Stomach (tissue), 9 donors: ENCODE measurements around the gene TAF4. TPM values are rescaled to one million over a fixed set of nuclear protein-coding genes. Genes with fewer than 3 reads are reported as not detected.

ENCODE experiments used
- DNase-seq, 2 donors: peaks; one replicate each; pipeline versions ENCODE4 v3.0.0 to v3.0.0-alpha.2; 2013 to 2019
- H3K27ac ChIP-seq, 5 donors: fragments of 200-600 bp in 4 of 5; sonication (generic) in 4 of 5; one replicate each; pipeline ENCODE4 v1.5.1; 2013 to 2019; ENCODE audit warnings: mild to moderate bottlenecking in 1 of 5, moderate library complexity in 1 of 5
- H3K27me3 ChIP-seq, 3 donors: fragments of 200-600 bp; sonication (generic); one replicate each; pipeline ENCODE4 v1.5.1; 2017 to 2019; ENCODE audit warnings: mixed run types in 1 of 3
- H3K36me3 ChIP-seq, 4 donors: fragments of 200-600 bp; sonication (generic); 1 replicate in 3 of 4; 2 replicates in 1 of 4; pipeline ENCODE4 v1.5.1; 2016 to 2019
- H3K4me1 ChIP-seq, 4 donors: fragments of 200-600 bp; sonication (generic); one replicate each; pipeline ENCODE4 v1.5.1; 2016 to 2019
- H3K4me3 ChIP-seq, 4 donors: fragments of 200-600 bp; sonication (generic) in 3 of 4; one replicate each; pipeline ENCODE4 v1.5.1; 2016 to 2019; ENCODE audit warnings: mild to moderate bottlenecking in 1 of 4
- H3K9me3 ChIP-seq, 4 donors: fragments of 200-600 bp; sonication (generic); one replicate each; pipeline ENCODE4 v1.5.1; 2016 to 2019
- EP300 ChIP-seq: sonication (generic); formaldehyde crosslinking; IDR thresholded peaks from one replicate; pipeline ENCODE4 v1.6.1; 2017; ENCODE audit warnings: antibody characterized with exemption
- POLR2A ChIP-seq, 4 donors: fragments of 450-650 bp; IDR thresholded peaks; one replicate each; pipeline ENCODE4 v1.6.1; 2016; ENCODE audit warnings: antibody characterized with exemption in 4 of 4, control low read depth in 2 of 4, mild to moderate bottlenecking in 1 of 4, moderate library complexity in 1 of 4
- POLR2AphosphoS5 ChIP-seq, 3 donors: sonication (generic); formaldehyde crosslinking; IDR thresholded peaks; one replicate each; pipeline ENCODE4 v1.6.1; 2016; ENCODE audit warnings: antibody characterized with exemption in 3 of 3
- WGBS, 5 donors: extraction: QIAGEN DNeasy Blood & Tissue Kit in 3 of 5; methylation state at CpG; one replicate each; pipeline versions ENCODE4 v1.1.5 to v1.1.7; 2013 to 2018; 5-methylcytosine and 5-hydroxymethylcytosine counted together
- intact Hi-C: fragments of 100-400 bp; cut with DNase I; formaldehyde crosslinking; loops from one replicate; pipeline ENCODE4 v1.15.1; 2023; ENCODE audit warnings: low total_unique reads
- polyA plus RNA-seq, 3 donors: library from polyadenylated mRNA; stranded (reverse); fragments of 200-250 nt; gene quantifications; one replicate each; pipeline ENCODE4 v1.2.3, GENCODE V29; 2013
- total RNA-seq, 5 donors: library from RNA; depleted of rRNA; stranded (reverse); fragments of >200 nt; gene quantifications; one replicate each; pipeline versions ENCODE4 v1.1.0 to v1.2.3, GENCODE V29; 2014 to 2016
- TF ChIP-seq, protein P1 (sequence below), 7 experiments: fragments of 450-650 bp in 4 of 7; fragments of 200-600 bp in 3 of 7; sonication (generic) in 3 of 7; IDR thresholded peaks; one replicate each; pipeline ENCODE4 v1.5.1; 2016 to 2019; ENCODE audit warnings: antibody characterized with exemption in 7 of 7, control low read depth in 2 of 7, mild to moderate bottlenecking in 1 of 7
- donor health status: healthy with polysubstance abuse.
- donor health status: Bipolar disorder and iron deficiency.
- donor health status: healthy.

The TAF4 gene
- total and polyA plus RNA-seq, 8 donors: 3.2 to 33.9 (median 11.2) TPM

DNA sequence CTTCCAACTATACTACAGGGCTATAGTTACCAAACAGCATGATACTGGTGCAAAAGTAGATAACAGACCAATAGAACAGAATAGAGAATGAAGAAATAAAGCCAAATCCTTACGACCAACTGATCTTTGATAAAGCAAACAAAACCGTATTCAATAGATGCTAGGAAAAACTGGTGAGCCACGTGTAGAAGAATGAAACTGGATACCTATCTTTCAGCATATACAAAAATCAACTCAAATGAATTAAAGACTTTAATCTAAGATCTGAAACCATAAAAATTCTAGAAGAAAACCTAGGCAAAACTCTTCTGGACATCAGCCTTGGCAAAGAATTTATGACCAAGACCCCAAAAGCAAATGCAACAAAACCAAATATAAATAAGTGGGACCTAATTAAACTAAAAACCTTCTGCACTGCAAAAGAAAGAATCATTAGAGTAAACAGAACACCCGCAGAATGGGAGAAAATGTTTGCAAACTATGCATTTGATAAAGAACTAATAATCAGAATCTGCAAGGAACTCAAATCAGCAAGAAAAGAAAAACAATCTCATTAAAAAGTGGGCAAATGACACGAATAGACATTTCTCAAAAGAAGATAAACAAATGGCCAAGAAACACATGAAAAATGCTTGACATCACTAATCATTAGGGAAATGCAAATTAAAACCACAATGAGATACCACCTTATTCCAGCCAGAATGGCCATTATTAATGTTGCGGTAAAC, 109.8 kb downstream of the TAF4 start:
- no peaks in the 10 kb centered on the region for H3K36me3 ChIP-seq
- H3K4me3 ChIP-seq: no peak overlapping the region
- intact Hi-C loops: no loop called here
- TF ChIP-seq EP300 (no peak), POLR2AphosphoS5 (IDR thresholded peaks at IDR 0.05) (no peak), POLR2A (IDR thresholded peaks at IDR 0.05) (no peak)
- TF ChIP-seq, protein P1, sequence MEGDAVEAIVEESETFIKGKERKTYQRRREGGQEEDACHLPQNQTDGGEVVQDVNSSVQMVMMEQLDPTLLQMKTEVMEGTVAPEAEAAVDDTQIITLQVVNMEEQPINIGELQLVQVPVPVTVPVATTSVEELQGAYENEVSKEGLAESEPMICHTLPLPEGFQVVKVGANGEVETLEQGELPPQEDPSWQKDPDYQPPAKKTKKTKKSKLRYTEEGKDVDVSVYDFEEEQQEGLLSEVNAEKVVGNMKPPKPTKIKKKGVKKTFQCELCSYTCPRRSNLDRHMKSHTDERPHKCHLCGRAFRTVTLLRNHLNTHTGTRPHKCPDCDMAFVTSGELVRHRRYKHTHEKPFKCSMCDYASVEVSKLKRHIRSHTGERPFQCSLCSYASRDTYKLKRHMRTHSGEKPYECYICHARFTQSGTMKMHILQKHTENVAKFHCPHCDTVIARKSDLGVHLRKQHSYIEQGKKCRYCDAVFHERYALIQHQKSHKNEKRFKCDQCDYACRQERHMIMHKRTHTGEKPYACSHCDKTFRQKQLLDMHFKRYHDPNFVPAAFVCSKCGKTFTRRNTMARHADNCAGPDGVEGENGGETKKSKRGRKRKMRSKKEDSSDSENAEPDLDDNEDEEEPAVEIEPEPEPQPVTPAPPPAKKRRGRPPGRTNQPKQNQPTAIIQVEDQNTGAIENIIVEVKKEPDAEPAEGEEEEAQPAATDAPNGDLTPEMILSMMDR (IDR thresholded peaks at IDR 0.05): no peak
- peaks cover 0 to 31% (median 16%) of the 10 kb centered on the region in 3 donors for H3K27me3 ChIP-seq
- no peak overlapping the region for H3K27ac ChIP-seq
- 21 to 38% (median 37%) methylated on average over 6 of the region's 6 CpGs for WGBS, 5 donors
- DNase-seq: no peak
- H3K4me1 ChIP-seq: peaks cover 0 to 15% (median 9%) of the 10 kb centered on the region in 4 donors
- no peaks in the 10 kb centered on the region for H3K9me3 ChIP-seq

DNA sequence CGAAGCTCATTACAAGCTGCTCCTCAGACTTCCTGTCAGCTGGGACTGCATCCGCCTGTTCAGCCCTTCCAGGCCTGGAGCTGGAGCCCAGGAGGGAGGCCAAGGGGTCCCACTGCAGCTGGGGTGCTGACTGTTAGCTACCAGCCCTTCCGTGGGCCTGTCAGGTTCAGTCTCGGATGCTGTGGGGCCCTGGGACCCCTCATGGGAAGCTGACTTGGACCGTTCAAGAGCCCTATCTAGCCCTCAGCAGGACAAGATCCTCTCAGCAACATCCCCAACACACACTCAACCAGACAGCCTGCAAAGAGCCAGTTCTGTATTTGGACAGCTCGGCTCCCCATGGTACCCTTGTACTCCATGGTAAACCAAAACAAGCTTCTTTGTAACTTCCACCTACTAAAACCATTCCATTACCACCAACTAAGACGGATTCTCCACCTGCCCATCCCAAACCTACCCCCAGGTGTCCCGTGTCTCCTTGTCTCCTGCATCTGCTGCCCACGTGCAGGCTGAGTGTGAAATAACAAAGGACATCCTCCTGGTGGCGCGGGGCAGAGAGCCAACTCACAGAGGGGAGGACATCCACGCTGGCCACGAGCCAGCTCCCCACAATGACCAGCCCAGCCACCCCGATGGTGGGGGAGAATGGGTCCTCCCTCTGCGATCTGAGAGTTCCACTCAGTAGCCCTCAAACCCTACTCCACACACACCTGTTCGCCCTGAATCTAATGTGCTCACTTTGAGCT, 111.2 kb downstream of the TAF4 start:
- no peaks in the 10 kb centered on the region for H3K9me3 ChIP-seq
- WGBS, 5 donors: 48 to 66% (median 57%) methylated on average over 15 to 16 of the region's 16 CpGs
- intact Hi-C loops: no loop called here
- no peak overlapping the region for H3K4me3 ChIP-seq
- peaks cover 0 to 15% (median 9%) of the 10 kb centered on the region in 4 donors for H3K4me1 ChIP-seq
- no peak for TF ChIP-seq POLR2A (IDR thresholded peaks at IDR 0.05)
- H3K36me3 ChIP-seq: no peaks in the 10 kb centered on the region
- peaks cover 0 to 39% (median 16%) of the 10 kb centered on the region in 3 donors for H3K27me3 ChIP-seq
- DNase-seq: no peak
- no peak overlapping the region for H3K27ac ChIP-seq

DNA sequence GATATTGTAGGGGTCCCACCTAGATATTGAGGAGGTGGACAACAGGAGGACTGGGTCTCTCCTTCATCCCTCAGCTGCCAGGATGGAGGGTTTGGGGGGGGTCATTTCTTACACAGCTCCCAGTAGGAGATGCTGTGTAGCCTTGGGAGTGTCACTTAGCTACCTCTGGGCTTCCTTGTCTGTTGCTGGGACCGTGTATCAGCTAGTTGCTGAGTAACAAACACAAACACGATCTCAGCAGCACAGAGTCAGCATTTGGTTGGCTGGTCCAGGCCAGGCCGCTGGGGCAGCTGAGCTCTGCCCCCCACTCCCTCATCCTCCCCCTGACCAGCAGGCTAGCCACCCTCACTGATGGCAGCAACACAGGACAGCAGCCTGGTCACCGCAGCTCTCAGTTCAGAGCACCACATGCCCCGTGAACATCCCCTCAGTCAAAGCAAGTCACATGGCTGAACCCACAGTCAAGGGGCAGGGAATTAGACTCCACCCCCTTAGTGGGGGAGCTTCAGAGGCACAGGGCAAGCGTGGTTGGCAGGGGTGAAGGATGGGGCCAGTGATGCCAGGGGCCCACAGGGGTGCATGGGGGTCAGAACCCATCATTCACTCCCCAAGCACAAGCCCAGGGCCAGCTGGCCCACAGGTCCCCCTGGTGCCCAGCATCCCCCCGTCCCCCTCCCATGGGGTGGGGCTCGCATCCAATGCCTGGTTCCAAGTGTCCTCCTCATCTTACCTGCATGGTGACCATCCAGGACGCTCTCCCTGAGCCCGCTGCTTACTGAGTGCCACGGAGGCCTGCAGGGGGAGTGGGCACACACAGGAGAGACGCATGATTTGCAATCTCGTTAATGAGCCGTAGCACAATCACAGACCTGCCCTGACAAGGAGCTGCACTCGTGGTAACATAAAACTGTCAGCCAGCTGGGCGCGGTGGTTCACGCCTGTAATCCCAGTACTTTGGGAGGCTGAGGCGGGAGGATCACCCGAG, 112.4 kb downstream of the TAF4 start:
- TF ChIP-seq, protein P1 (IDR thresholded peaks at IDR 0.05): no peak
- TF ChIP-seq POLR2AphosphoS5 (IDR thresholded peaks at IDR 0.05) (no peak), POLR2A (IDR thresholded peaks at IDR 0.05) (no peak), EP300 (no peak)
- peaks cover 0 to 15% (median 9%) of the 10 kb centered on the region in 4 donors for H3K4me1 ChIP-seq
- H3K9me3 ChIP-seq: no peaks in the 10 kb centered on the region
- H3K27ac ChIP-seq: no peak overlapping the region
- DNase-seq: no peak
- WGBS, 5 donors: 80 to 88% (median 82%) methylated on average over 12 to 20 of the region's 20 CpGs
- no peaks in the 10 kb centered on the region for H3K36me3 ChIP-seq
- intact Hi-C loops: no loop called here
- H3K4me3 ChIP-seq: no peak overlapping the region
- peaks cover 0 to 39% (median 16%) of the 10 kb centered on the region in 3 donors for H3K27me3 ChIP-seq

DNA sequence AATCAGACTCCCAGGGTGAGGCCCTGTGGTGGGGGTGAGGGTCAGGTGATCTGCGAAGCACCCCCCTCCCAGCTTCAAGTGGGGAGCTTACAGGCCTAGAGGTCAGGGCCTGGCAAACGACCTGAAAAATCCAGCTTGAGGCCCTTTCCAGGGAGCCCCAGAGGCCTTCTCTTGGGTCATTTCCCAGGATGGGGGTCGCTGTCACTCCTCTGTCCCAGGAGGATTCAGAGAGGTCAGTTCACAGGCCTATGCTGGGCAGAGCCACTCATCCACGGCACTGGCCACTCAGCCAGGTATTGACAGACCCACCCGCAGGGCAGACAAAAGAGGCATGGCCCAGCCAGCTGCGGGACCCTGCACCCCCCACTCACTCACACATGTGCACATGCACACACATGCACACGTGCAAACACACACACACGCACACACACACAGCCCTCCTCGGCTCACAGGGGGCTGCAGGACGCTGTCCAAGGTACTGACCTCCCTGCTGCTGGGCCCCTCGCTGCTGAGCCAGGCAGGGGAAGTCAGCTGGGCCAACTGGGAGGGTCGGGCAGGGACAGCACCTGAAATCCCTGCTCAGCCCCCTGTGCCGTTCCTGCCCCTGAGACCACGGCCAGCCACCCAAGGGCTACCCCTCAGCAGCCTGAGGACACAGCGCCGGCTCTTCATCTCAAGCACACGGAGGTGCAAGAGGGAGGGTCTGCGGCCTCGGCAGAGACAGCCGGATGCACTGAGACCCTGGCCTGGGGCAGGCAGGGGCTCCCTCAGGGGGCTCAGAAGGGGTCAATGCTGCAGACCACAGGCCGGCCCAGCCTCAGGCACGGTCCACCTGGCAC, 113.8 kb downstream of the TAF4 start:
- peaks cover 0 to 39% (median 16%) of the 10 kb centered on the region in 3 donors for H3K27me3 ChIP-seq
- peaks cover 0 to 9% (median 7%) of the 10 kb centered on the region in 4 donors for H3K4me1 ChIP-seq
- H3K9me3 ChIP-seq: no peaks in the 10 kb centered on the region
- intact Hi-C loops: no loop called here
- H3K4me3 ChIP-seq: no peak overlapping the region
- H3K36me3 ChIP-seq: no peaks in the 10 kb centered on the region
- WGBS, 5 donors: 28 to 40% (median 31%) methylated on average over 18 to 22 of the region's 22 CpGs
- TF ChIP-seq POLR2A (IDR thresholded peaks at IDR 0.05): no peak
- TF ChIP-seq EP300: no peak
- no peak for TF ChIP-seq POLR2AphosphoS5 (IDR thresholded peaks at IDR 0.05)
- TF ChIP-seq, protein P1 (IDR thresholded peaks at IDR 0.05): no peak
- no peak overlapping the region for H3K27ac ChIP-seq
- peak in 1 of 2 donors; percentile 86 for DNase-seq
